Measurements from ENCODE around the gene LPCAT3. TPM values are rescaled to one million over a fixed set of nuclear protein-coding genes. Genes with fewer than 3 reads are reported as not detected.

LPCAT3 gene
- total RNA-seq, 1 experiment from 2014 or later, result 56.6 TPM

- no peaks in the 10 kb centered on the region for H3K9me3 ChIP-seq (ENCODE audit: low read depth, low read length, poor library complexity, severe bottlenecking)
- TF ChIP-seq, protein P1, sequence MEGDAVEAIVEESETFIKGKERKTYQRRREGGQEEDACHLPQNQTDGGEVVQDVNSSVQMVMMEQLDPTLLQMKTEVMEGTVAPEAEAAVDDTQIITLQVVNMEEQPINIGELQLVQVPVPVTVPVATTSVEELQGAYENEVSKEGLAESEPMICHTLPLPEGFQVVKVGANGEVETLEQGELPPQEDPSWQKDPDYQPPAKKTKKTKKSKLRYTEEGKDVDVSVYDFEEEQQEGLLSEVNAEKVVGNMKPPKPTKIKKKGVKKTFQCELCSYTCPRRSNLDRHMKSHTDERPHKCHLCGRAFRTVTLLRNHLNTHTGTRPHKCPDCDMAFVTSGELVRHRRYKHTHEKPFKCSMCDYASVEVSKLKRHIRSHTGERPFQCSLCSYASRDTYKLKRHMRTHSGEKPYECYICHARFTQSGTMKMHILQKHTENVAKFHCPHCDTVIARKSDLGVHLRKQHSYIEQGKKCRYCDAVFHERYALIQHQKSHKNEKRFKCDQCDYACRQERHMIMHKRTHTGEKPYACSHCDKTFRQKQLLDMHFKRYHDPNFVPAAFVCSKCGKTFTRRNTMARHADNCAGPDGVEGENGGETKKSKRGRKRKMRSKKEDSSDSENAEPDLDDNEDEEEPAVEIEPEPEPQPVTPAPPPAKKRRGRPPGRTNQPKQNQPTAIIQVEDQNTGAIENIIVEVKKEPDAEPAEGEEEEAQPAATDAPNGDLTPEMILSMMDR (conservative IDR thresholded peaks at IDR 0.05; ENCODE audit: low read depth, low read length), result no peak
- TF ChIP-seq EZH2 (IDR thresholded peaks at IDR 0.05; ENCODE audit: borderline replicate concordance, low read depth, low read length, poor library complexity, severe bottlenecking), result no peak
- H3K36me3 ChIP-seq (ENCODE audit: insufficient read depth, low read length, poor library complexity, severe bottlenecking), result peaks cover 12% of the 10 kb centered on the region
- no peaks in the 10 kb centered on the region for H3K27me3 ChIP-seq (replicated peaks; ENCODE audit: insufficient read depth, low read depth, low read length, poor library complexity)
- ChIA-PET CTCF (interaction anchor here (0.6 to 0.9 kb wide), 3 partner anchors 12 to 54 kb away, joined by 3 to 4 read pairs (median 3); partner anchors contain the start of gene SPSB2), POLR2A (ENCODE audit: low non-redundant PET) (interaction anchor here (1.0 kb wide), 1 partner anchor 1186 kb away, joined by 4 read pairs; no protein-coding TSS in a partner anchor)
- peak; percentile 83 for DNase-seq (ENCODE audit: low spot score)
- peaks cover 39% of the 10 kb centered on the region for H3K4me1 ChIP-seq (ENCODE audit: insufficient read depth, low read length, poor library complexity, severe bottlenecking)
- H3K27ac ChIP-seq (ENCODE audit: low read depth, low read length, poor library complexity, severe bottlenecking), result peak within 1 kb of the TSS; percentile 95
- BruUV-seq (replicated peaks), result no TSS peak
- peak within 1 kb of the TSS; percentile 99 for H3K4me3 ChIP-seq (ENCODE audit: low read depth, low read length, poor library complexity, severe bottlenecking)
- intact Hi-C loops (cut with micrococcal nuclease; ENCODE audit: unreplicated experiment), result no loop called here
Measured at GRCh38 chr12:6927379-6928021, 90.8 kb downstream of the LPCAT3 start, which contains the start of gene ATN1. Gene ATN1 (plus strand): TSS chr12:6927959. CDS start chr12:6934002, 6,043 bp downstream.

Small RNA genes lying within 50 kb of the gene (microRNA-seq; reads per million reads assigned to microRNA genes)
- gene MIR141 (132 reads per million, percentile 67 among the genes with 10 or more reads in this experiment), gene MIR200C (2,245 reads per million, percentile 88 among the genes with 10 or more reads in this experiment)

Other genes starting within 250 kb of the LPCAT3 start
- 4.1 and 5.5 TPM in 2 replicates for gene LAG3, start 246.0 kb downstream of the LPCAT3 start, total RNA-seq (2021)
- not detected in 2 replicates for gene CD4, start 228.9 kb downstream of the LPCAT3 start, total RNA-seq (2021)
- gene GPR162, start 196.7 kb downstream of the LPCAT3 start, total RNA-seq (2021), result 18.3 and 23.2 TPM in 2 replicates
- gene P3H3, start 190.1 kb downstream of the LPCAT3 start, total RNA-seq (2021), result 45.3 and 45.6 TPM in 2 replicates
- gene GNB3, start 177.6 kb downstream of the LPCAT3 start, total RNA-seq (2021), result 20.7 and 21.8 TPM in 2 replicates
- gene CDCA3, start 167.2 kb downstream of the LPCAT3 start, total RNA-seq (2021), result 98.0 and 107 TPM in 2 replicates
- 209 and 224 TPM in 2 replicates for gene USP5, start 166.3 kb downstream of the LPCAT3 start, total RNA-seq (2021)
- gene TPI1, start 150.9 kb downstream of the LPCAT3 start, total RNA-seq (2021), result 1,240 and 1,277 TPM in 2 replicates
- gene SPSB2, start 145.2 kb downstream of the LPCAT3 start, total RNA-seq (2021), result 8.1 and 10.8 TPM in 2 replicates
- 7.7 and 13.6 TPM in 2 replicates for gene LRRC23, start 113.7 kb downstream of the LPCAT3 start, total RNA-seq (2021)
- 138 and 155 TPM in 2 replicates for gene ENO2, start 103.9 kb downstream of the LPCAT3 start, total RNA-seq (2021)
- gene ATN1, start 90.5 kb downstream of the LPCAT3 start, total RNA-seq (2021), result 139 and 144 TPM in 2 replicates
- not detected in 2 replicates for gene RNU7-1, start 74.7 kb downstream of the LPCAT3 start, total RNA-seq (2021)
- 226 and 260 TPM in 2 replicates for gene C12orf57, start 74.5 kb downstream of the LPCAT3 start, total RNA-seq (2021)
- 2.3 and 3.3 TPM in 2 replicates for gene PTPN6, start 67.1 kb downstream of the LPCAT3 start, total RNA-seq (2021)
- 340 and 351 TPM in 2 replicates for gene PHB2, start 47.8 kb downstream of the LPCAT3 start, total RNA-seq (2021)
- gene EMG1, start 47.6 kb downstream of the LPCAT3 start, total RNA-seq (2021), result 83.0 and 92.3 TPM in 2 replicates
- 1.9 and 3.1 TPM in 2 replicates for gene C1S, start 42.2 kb upstream of the LPCAT3 start, total RNA-seq (2021)
- 10.9 and 15.0 TPM in 2 replicates for gene C1R, start 74.0 kb upstream of the LPCAT3 start, total RNA-seq (2021)
- 2.4 and 4.0 TPM in 2 replicates for gene C1RL, start 90.7 kb upstream of the LPCAT3 start, total RNA-seq (2021)
- not detected in 2 replicates for gene RBP5, start 110.4 kb upstream of the LPCAT3 start, total RNA-seq (2021)
- 10.7 and 12.1 TPM in 2 replicates for gene CLSTN3, start 111.9 kb upstream of the LPCAT3 start, total RNA-seq (2021)
- 36.9 and 42.7 TPM in 2 replicates for gene PEX5, start 171.2 kb upstream of the LPCAT3 start, total RNA-seq (2021)